Naive B cell (primary cell): ENCODE results near the gene SDHB. TPM values are rescaled to one million over a fixed set of nuclear protein-coding genes. Genes with fewer than 3 reads are reported as not detected.

ENCODE experiments used
- ATAC-seq, 2 donors: fragments of 150-1000 bp; cut with Tn5 transposase; 2 replicates each; pipeline ENCODE4 v1.10.0; 2021; ENCODE audit warnings: low read depth in 2 of 2, mild to moderate bottlenecking in 2 of 2, moderate library complexity in 2 of 2
- DNase-seq: peaks from one replicate; pipeline ENCODE4 v3.0.0; 2022
- H3K27ac Mint-ChIP-seq, 6 donors: one replicate each; pipeline ENCODE4 v1.8.0; 2020 to 2022; ENCODE audit warnings: mild to moderate bottlenecking in 6 of 6, mixed read lengths in 6 of 6, moderate library complexity in 5 of 6, inconsistent platforms in 2 of 6
- H3K27me3 Mint-ChIP-seq, 3 donors: one replicate each; pipeline ENCODE4 v1.8.0; 2021 to 2022; ENCODE audit warnings: mixed read lengths in 3 of 3, mild to moderate bottlenecking in 1 of 3
- H3K36me3 Mint-ChIP-seq, 2 donors: one replicate each; pipeline ENCODE4 v1.8.0; 2020 to 2022; ENCODE audit warnings: mixed read lengths in 2 of 2, inconsistent platforms in 1 of 2, mild to moderate bottlenecking in 1 of 2
- H3K4me1 Mint-ChIP-seq, 3 donors: one replicate each; pipeline ENCODE4 v1.8.0; 2020 to 2022; ENCODE audit warnings: mixed read lengths in 3 of 3, inconsistent platforms in 1 of 3, mild to moderate bottlenecking in 1 of 3, moderate library complexity in 1 of 3
- H3K4me3 Mint-ChIP-seq, 8 donors: one replicate each; pipeline ENCODE4 v1.8.0; 2020 to 2022; ENCODE audit warnings: mild to moderate bottlenecking in 8 of 8, mixed read lengths in 8 of 8, moderate library complexity in 8 of 8, inconsistent platforms in 2 of 8
- H3K9me3 Mint-ChIP-seq, 7 donors: one replicate each; pipeline ENCODE4 v1.8.0; 2020 to 2022; ENCODE audit warnings: mixed read lengths in 7 of 7, mild to moderate bottlenecking in 5 of 7, inconsistent platforms in 2 of 7, moderate library complexity in 1 of 7
- polyA plus RNA-seq, 6 donors: library from polyadenylated mRNA; unstranded; fragments of 300-500 nt; fragmentation: Illumina TruSeq; gene quantifications; one replicate each; pipeline ENCODE4 v1.2.3, GENCODE V29; 2021; ENCODE audit warnings: low read depth in 6 of 6

The SDHB gene
- polyA plus RNA-seq, 6 donors from 2014 or later = 133 to 248 (median 150) TPM

DNA sequence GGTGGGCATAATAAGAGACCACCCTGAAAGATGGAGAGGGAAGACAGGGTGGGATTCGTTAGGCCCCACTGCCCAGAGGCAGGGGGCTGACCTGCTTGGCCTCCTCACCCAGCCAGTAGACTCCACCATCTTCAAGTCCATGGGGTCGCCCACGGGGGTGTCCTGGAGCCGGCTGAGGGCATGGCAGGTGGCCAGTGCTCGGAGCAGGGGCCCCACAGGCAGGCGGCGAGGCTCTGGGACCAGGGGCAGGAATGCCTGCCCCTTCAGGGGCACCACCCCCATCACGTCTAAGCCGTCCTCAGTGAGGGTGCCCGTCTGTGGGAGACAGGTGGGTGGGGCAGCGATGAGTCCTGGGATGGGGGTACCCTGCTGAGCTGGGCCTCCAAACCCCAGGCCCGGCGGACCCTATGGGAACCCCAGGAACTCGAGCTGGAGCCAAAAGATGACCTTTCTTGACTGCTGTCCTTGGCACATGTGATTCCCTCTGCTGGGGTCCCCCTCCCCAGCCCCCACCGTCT lies 60.3 kb downstream of the SDHB start:
- Mint-ChIP-seq H3K27ac (no peak overlapping the region), H3K27me3 (no peaks in the 10 kb centered on the region), H3K9me3 (no peaks in the 10 kb centered on the region), H3K4me1 (no peaks in the 10 kb centered on the region), H3K36me3 (peaks cover 2 to 18% of the 10 kb centered on the region in 2 donors), H3K4me3 (peak overlapping the region in 1 of 8 donors; percentile 21)
- no peak for DNase-seq
- ATAC-seq = no peak

DNA sequence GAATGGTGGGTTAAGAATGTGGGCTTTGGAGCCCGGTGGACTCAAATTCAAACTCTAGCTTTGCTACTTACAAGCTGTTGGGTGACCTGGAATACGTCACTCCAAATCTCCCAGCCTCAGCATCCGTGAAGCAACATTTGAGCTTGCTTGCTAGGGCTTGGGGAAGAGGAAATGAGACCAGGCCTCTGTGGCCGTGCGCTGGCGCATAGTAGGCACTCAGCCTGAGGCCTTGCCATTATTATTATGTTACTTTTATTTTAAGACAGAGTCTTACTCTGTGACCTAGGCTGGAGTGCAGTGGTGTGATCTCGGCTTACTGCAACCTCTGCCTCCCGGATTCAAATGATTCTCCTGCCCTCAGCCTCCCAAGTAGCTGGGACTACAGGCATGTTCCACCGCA lies 61.2 kb downstream of the SDHB start:
- Mint-ChIP-seq H3K27me3 (no peaks in the 10 kb centered on the region), H3K36me3 (peaks cover 0 to 14% of the 10 kb centered on the region in 2 donors), H3K4me1 (no peaks in the 10 kb centered on the region), H3K9me3 (no peaks in the 10 kb centered on the region), H3K27ac (peak overlapping the region in 1 of 6 donors; percentile 38), H3K4me3 (no peak overlapping the region)
- DNase-seq (no peak), ATAC-seq (no peak)

DNA sequence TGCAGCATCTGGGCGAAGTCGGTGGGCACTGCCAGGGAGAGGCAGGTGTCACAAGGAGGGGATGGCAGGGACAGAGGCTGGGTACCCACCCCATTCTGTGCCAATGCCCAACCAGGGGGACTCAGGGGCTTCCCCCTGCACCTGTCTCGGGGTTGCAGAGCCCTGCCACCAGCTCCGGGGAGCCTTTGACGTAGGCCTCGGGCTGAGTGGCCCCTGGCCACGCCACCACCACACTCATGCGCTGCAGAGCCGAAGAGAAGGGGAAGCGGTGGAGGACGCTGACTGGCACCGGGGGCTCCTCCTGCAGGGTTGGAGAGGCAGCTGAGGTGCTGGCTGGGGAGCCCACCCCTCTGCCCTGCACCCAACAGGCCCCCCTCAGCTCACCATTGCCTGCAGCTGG lies 61.7 kb downstream of the SDHB start:
- H3K4me1 Mint-ChIP-seq = no peaks in the 10 kb centered on the region
- no peaks in the 10 kb centered on the region for H3K27me3 Mint-ChIP-seq
- no peaks in the 10 kb centered on the region for H3K9me3 Mint-ChIP-seq
- no peak overlapping the region for H3K4me3 Mint-ChIP-seq
- H3K36me3 Mint-ChIP-seq = peaks cover 0 to 14% of the 10 kb centered on the region in 2 donors
- ATAC-seq (no peak), DNase-seq (no peak)
- no peak overlapping the region for H3K27ac Mint-ChIP-seq

DNA sequence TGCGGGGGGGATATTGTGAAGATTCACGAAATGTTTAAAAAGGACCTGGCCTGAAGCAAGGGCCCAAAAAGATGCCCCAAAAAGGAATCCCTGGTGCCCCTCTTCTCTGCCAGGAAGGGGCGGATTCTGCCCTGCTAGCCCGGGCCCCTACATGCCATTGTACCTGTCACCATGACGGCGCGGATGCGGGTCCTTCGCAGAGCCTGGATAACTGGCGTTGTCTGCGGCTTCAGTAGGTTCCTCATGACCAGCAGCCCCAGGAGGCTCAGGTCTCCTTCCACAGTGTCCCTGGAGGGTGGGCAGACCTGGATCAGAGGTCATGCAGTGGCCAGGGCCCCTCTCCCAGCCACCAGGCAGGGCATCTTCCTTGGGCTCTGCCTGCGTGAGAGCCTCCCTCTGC lies 62.3 kb downstream of the SDHB start:
- Mint-ChIP-seq H3K9me3 (no peaks in the 10 kb centered on the region), H3K36me3 (peaks cover 0 to 14% of the 10 kb centered on the region in 2 donors)
- no peak for ATAC-seq

DNA sequence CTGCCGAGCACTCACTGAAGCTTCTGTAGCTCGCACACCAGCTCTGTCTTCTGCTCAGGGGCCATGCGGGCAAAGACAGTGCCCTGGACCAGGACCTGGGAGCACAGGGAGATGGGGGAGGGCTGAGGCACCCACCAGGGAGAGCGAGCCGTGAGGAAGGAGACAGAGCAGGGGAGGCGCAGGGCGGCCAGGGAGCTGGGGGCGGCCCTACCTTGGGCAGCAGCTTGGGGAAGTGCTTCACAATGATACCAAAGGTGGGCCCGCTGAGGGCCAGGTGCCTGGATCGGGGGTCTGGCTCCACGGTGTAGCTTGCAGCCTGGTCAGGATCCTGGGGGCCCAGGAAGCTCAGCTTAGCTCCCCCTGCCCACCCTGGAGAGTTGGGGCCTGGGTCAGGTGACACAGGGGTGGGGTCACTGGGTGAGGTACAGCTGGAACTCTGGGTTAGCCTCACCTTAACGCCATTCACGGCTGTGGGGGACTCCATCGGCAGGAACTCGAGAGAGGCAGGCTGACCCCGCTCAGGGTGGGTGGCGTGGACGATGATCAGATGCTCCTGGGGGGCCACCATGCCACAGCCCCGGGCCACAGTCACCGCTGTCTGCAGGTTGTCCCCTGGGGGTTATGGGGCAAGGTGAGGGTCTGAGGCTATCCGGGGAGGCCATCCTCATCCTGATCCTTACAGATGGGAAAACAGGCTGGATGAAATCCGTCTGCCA lies 64.0 kb downstream of the SDHB start:
- Mint-ChIP-seq H3K36me3 (peaks cover 0 to 14% of the 10 kb centered on the region in 2 donors), H3K27me3 (no peaks in the 10 kb centered on the region), H3K4me3 (no peak overlapping the region), H3K4me1 (no peaks in the 10 kb centered on the region), H3K9me3 (no peaks in the 10 kb centered on the region), H3K27ac (no peak overlapping the region)
- DNase-seq (no peak), ATAC-seq (no peak)

More for the DNA sequence above, 62.3 kb downstream of the SDHB start:
- Mint-ChIP-seq H3K4me3 (no peak overlapping the region), H3K27me3 (no peaks in the 10 kb centered on the region), H3K4me1 (no peaks in the 10 kb centered on the region), H3K27ac (no peak overlapping the region)
- DNase-seq = no peak

DNA sequence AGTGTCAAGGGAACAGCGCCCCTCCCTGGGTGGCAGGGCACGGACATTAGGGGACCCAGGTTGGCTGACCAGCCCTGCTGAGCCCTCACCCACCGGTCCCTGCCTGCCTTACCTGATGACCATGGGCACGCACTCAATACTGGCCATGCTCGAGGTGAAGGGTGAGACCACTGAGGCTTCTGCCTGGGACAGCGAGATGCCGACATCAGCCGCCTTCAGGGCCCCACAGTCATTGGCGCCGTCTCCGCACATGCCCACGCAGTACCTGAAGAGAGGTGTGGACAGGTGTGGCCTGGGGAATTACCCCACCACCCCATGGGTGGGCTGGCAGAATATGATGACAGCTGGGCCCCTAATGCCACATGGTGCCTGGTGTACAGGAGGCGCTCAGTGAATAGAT lies 65.6 kb downstream of the SDHB start:
- H3K27ac Mint-ChIP-seq = no peak overlapping the region
- no peaks in the 10 kb centered on the region for H3K9me3 Mint-ChIP-seq
- ATAC-seq (no peak), DNase-seq (no peak)
- H3K36me3 Mint-ChIP-seq = peaks cover 0 to 12% of the 10 kb centered on the region in 2 donors
- H3K27me3 Mint-ChIP-seq = peaks cover 2 to 7% (median 4%) of the 10 kb centered on the region in 3 donors
- H3K4me1 Mint-ChIP-seq = no peaks in the 10 kb centered on the region
- no peak overlapping the region for H3K4me3 Mint-ChIP-seq

DNA sequence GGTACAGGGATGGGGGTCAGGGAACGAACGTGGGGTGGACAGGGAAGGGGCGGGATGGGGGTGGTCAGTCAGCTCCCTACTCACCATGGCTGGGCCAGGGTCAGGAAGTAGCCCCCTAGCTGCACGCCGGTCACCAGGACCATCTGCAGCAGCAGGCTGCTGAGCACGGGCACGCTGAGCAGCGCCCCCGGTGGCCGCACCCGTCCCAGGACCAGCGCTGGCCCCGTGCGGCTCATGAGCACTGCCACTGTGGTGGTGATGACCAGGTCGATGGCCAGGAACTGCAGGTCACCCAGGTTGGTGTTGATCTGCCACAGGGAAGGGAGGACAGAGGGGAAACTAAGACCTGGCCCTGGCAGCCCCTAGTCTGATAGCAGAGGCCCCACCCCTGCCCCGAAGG lies 66.9 kb downstream of the SDHB start:
- no peak overlapping the region for H3K4me3 Mint-ChIP-seq
- H3K36me3 Mint-ChIP-seq = peaks cover 0 to 12% of the 10 kb centered on the region in 2 donors
- no peaks in the 10 kb centered on the region for H3K9me3 Mint-ChIP-seq
- H3K27ac Mint-ChIP-seq = no peak overlapping the region
- no peaks in the 10 kb centered on the region for H3K4me1 Mint-ChIP-seq
- ATAC-seq = no peak
- peaks cover 6 to 15% (median 13%) of the 10 kb centered on the region in 3 donors for H3K27me3 Mint-ChIP-seq
- DNase-seq = no peak

DNA sequence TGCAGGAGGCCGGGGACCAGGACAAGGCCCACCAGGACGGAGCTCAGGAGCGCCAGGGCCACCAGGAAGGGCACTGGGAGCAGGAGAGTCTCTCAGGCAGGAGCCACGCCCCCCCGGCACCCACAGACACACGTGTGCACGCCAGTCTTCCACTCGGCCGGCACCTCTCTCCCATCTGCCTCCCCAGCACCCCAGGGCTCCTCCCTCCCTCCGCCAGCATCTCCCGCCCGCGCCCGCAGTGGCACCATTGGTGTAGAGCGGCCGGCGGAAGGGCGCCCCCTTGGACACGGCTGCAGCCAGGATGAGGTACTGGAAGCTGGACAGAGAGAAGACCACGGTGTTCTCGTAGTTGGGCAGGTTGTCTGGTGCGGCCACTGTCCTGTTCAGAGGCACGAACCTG lies 67.3 kb downstream of the SDHB start:
- peaks cover 0 to under 1% (median under 1%) of the 10 kb centered on the region in 3 donors for H3K4me1 Mint-ChIP-seq
- peaks cover 0 to 13% of the 10 kb centered on the region in 2 donors for H3K36me3 Mint-ChIP-seq
- DNase-seq = no peak
- H3K27ac Mint-ChIP-seq = no peak overlapping the region
- no peak overlapping the region for H3K4me3 Mint-ChIP-seq
- no peaks in the 10 kb centered on the region for H3K9me3 Mint-ChIP-seq
- peaks cover 8 to 19% (median 14%) of the 10 kb centered on the region in 3 donors for H3K27me3 Mint-ChIP-seq
- ATAC-seq = no peak

DNA sequence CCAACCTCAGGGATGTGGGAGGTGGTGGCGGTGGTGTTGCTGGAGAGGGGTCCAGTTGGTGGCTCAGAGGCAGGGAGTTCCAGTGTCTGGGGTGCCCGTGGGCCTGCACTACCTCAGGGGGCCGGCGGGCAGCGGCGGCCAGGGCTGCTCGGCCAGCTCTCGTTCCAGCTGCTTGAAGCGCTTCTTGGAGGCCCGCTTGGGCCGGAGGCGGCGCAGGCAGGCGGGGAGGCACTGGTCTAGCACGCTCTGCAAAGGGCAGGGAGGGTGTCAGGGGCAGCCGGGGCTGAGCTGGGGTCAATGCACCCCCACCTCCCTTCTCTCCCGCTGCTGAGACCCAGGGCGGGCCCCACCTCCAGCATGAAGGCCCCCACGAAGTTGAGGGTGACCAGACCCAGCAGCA lies 67.7 kb downstream of the SDHB start:
- no peak for DNase-seq
- Mint-ChIP-seq H3K27me3 (peaks cover 12 to 23% (median 18%) of the 10 kb centered on the region in 3 donors), H3K36me3 (peaks cover 0 to 17% of the 10 kb centered on the region in 2 donors), H3K9me3 (no peaks in the 10 kb centered on the region), H3K4me1 (peaks cover 4 to 5% (median 4%) of the 10 kb centered on the region in 3 donors), H3K4me3 (no peak overlapping the region), H3K27ac (no peak overlapping the region)
- no peak for ATAC-seq

DNA sequence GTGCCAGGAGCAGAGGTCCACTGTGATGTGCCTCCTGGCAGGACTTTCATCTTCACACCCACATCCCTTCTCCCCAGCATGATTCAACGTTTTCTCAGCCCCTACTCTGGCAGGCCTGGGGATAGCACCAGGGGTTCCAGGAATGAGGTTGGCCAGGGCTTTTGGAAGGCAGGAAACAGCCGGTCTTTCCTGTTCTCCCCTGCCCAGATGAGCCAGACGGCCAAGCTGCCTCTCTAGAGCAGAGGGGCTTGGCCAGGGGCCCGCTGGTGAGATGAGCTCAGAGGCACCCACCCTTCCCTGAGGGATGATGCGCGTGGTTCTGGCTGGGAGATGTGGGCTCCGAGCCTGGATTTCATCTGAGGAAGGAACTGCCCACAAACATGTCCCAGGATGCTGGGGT lies 69.1 kb downstream of the SDHB start:
- no peak overlapping the region for H3K4me3 Mint-ChIP-seq
- H3K4me1 Mint-ChIP-seq = peaks cover 12 to 16% (median 13%) of the 10 kb centered on the region in 3 donors
- ATAC-seq (no peak), DNase-seq (no peak)
- peaks cover 16 to 31% (median 30%) of the 10 kb centered on the region in 3 donors for H3K27me3 Mint-ChIP-seq
- peaks cover 0 to 23% of the 10 kb centered on the region in 2 donors for H3K36me3 Mint-ChIP-seq
- no peak overlapping the region for H3K27ac Mint-ChIP-seq
- H3K9me3 Mint-ChIP-seq = peaks cover 0 to 3% (median 0%) of the 10 kb centered on the region in 7 donors

DNA sequence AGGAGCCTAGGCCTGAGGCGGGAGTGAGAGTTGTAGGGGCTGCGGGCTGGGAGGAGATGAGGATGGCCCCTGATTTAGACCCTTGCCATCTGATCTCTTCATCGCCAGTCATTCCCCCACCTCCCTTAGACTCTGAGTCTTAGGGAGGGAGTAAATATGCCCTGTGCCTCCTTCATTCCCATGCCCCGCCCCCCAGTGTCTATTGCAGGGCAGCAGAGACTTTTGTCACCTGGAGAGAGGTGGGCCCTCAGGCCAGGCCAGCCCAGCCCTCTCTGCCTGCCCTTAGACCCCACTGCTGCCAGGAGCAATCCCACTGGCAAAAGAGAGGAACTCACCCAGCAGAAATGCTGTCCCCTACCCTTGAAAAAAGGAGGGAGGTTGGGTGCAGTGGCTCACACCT lies 70.2 kb downstream of the SDHB start:
- peak overlapping the region in 3 of 6 donors; percentile 9 to 91 (median 32) for H3K27ac Mint-ChIP-seq
- DNase-seq (no peak), ATAC-seq (no peak)
- H3K27me3 Mint-ChIP-seq = peaks cover 16 to 35% (median 31%) of the 10 kb centered on the region in 3 donors
- H3K9me3 Mint-ChIP-seq = peaks cover 0 to 3% (median 0%) of the 10 kb centered on the region in 7 donors
- H3K36me3 Mint-ChIP-seq = peaks cover 0 to 17% of the 10 kb centered on the region in 2 donors
- no peak overlapping the region for H3K4me3 Mint-ChIP-seq
- peaks cover 12 to 20% (median 13%) of the 10 kb centered on the region in 3 donors for H3K4me1 Mint-ChIP-seq

DNA sequence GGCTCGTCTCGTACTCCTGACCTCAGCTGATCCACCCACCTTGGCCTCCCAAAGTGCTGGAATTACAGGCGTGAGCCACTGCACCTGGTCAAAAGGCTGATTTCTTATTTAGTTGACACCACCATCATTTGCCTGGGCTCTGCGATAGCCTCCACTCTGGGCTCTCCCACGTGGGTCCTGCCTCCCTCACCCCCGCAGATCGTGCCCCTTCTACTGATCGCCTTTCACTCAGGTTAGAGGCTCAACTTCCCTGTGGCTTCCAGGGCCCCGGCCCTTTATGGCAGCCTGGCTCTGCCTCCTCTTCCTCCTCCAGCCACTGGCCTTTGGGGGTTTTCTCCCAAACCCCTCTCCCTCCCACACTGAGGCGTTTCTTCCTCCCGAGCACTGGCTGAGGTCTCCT lies 70.9 kb downstream of the SDHB start:
- ATAC-seq (no peak), DNase-seq (no peak)
- Mint-ChIP-seq H3K9me3 (peaks cover 0 to 3% (median 0%) of the 10 kb centered on the region in 7 donors), H3K4me1 (peaks cover 12 to 20% (median 13%) of the 10 kb centered on the region in 3 donors), H3K27ac (peak overlapping the region in 1 of 6 donors; percentile 90), H3K4me3 (peak overlapping the region in 1 of 8 donors; percentile 35), H3K27me3 (peaks cover 16 to 35% (median 31%) of the 10 kb centered on the region in 3 donors), H3K36me3 (peaks cover 0 to 17% of the 10 kb centered on the region in 2 donors)

DNA sequence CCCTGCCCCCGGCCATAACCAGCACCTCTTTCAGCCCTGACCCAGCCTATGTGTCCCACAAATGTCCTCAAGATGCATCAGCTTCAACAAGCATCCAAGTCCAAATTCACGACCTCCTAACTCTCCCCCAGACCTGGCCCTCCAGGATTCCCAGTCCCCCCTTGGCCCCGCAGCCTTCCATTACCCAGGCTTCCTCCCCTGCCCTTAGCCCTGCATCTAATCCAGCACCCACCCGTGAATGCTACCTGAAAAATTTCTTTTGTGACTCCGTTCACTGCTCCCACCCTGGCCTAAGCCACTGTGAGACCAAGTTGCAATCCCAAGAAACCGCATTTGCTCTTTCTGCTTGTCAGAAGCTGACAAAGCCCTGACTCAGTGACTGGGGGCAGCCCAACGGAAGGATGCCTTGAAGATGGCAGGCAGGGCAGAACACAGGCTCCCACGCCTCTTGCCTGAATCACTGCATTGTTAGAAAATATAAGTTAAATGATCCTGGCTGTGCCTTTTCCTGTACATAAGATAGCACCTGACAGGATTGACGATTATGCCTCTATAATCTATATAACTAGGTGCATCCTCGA lies 72.5 kb downstream of the SDHB start:
- DNase-seq = no peak
- peak overlapping the region in 1 of 6 donors; percentile 93 for H3K27ac Mint-ChIP-seq

More for the DNA sequence above, 72.5 kb downstream of the SDHB start:
- peaks cover 16 to 35% (median 31%) of the 10 kb centered on the region in 3 donors for H3K27me3 Mint-ChIP-seq
- peaks cover 0 to 17% of the 10 kb centered on the region in 2 donors for H3K36me3 Mint-ChIP-seq
- no peak for ATAC-seq
- peaks cover 0 to 3% (median 0%) of the 10 kb centered on the region in 7 donors for H3K9me3 Mint-ChIP-seq
- H3K4me1 Mint-ChIP-seq = peaks cover 12 to 20% (median 13%) of the 10 kb centered on the region in 3 donors
- peak overlapping the region in 7 of 8 donors; percentile 4 to 90 (median 72) for H3K4me3 Mint-ChIP-seq
